ENCODE data around the gene EXTL1. TPM values are rescaled to one million over a fixed set of nuclear protein-coding genes. Genes with fewer than 3 reads are reported as not detected.

Gene EXTL1
- total and polyA plus RNA-seq, 2 of the 4 experiments (the other 2 are of a cell fraction), result 0.90 to 5.2 TPM

DNA sequence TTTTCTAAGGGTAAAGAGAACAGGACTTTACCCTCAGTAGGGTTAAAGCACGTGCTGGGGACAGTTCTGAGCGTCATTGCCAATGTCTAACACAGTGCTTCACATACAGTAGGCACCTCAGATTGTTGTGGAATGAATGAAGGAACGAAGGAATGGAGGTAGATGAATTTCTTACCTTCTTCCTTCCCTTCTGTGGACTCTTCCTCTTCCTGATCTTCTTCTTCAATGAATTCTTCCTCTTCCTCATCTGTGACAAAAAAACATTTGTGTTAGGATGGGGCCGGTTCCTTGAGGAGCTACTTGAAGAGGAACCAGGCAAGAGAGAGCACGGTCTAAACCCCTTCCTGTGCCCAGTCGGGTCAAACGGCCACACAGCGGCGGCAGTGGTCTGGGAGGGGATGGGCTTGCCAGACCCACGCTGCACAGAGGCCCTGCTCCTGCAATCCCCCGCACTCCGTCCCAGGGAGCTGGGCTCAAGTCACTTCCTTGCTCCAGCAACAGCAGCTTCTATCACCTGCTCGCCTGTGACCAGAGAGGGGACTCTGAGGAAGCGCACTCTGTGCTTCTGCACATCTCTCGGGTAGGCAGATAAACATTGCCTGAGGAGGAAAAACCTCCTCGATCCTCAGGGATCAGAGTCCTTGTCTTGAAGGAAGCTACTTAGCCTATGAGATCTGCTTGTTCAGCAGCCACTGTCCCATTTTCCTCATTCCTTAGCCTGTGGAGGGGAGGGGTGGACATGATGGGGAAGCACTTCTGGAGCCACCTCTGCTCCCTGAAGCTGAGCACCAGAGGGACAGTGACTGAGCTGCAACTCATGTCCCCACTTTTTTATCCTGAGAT, 32.4 kb downstream of the EXTL1 start:
- Histone ChIP-seq H3K23ac (ENCODE audit: low read depth, low read length) (no peak overlapping the region), H3K27ac (ENCODE audit: insufficient read depth, low read length) (no peak overlapping the region), H3K27me3 (ENCODE audit: control insufficient read depth, insufficient read depth, low read length) (peaks cover 74% of the 10 kb centered on the region), H3K79me1 (ENCODE audit: low read depth in 1 of 2, low read length in 2 of 2) (no peaks in the 10 kb centered on the region), H3K4me3 (ENCODE audit: insufficient read depth, low read depth, low read length) (no peak overlapping the region), H4K20me1 (ENCODE audit: insufficient read depth, low read length) (no peaks in the 10 kb centered on the region), H2BK120ac (ENCODE audit: low read depth, low read length) (no peak overlapping the region), H3K56ac (ENCODE audit: extremely low read depth, insufficient read depth, low read length) (no peak overlapping the region), H2AK5ac (ENCODE audit: low read depth, low read length) (no peak overlapping the region), H3K36me3 (ENCODE audit: control insufficient read depth, insufficient read depth, low read length) (no peaks in the 10 kb centered on the region), H3K18ac (ENCODE audit: low read depth, low read length) (no peak overlapping the region), H3K9me3 (ENCODE audit: control insufficient read depth, insufficient read depth, low read length) (no peaks in the 10 kb centered on the region; the same call in 1 of the 2 replicates), H2BK15ac (ENCODE audit: low read depth, low read length) (no peak overlapping the region), H3K4me1 (ENCODE audit: control insufficient read depth, insufficient read depth, low read length) (no peaks in the 10 kb centered on the region), H2AK9ac (replicated peaks; ENCODE audit: low read depth, low read length, poor library complexity) (no peak overlapping the region), H4K8ac (ENCODE audit: low read depth in 2 of 2, low read length in 2 of 2) (no peak overlapping the region), H3K4ac (ENCODE audit: low read depth, low read length) (no peak overlapping the region), H2BK20ac (ENCODE audit: low read depth, low read length) (no peak overlapping the region), H3K9me1 (ENCODE audit: insufficient read depth, low read length) (0 out of 2 replicates have a peak, but pooled peaks cover 3% of the 10 kb centered on the region), H2AFZ (replicated peaks; ENCODE audit: low read length, poor library complexity) (peak overlapping the region; percentile 49), H3K14ac (replicated peaks; ENCODE audit: low read depth, low read length) (no peak overlapping the region), H3K9ac (ENCODE audit: low read depth, low read length) (no peak overlapping the region), H4K91ac (ENCODE audit: insufficient read depth, low read depth, low read length) (no peak overlapping the region), H4K5ac (ENCODE audit: low read depth, low read length) (no peak overlapping the region), H2BK5ac (ENCODE audit: low read depth, low read length, poor library complexity, severe bottlenecking) (no peak overlapping the region), H3K4me2 (ENCODE audit: low read depth, low read length) (no peak overlapping the region)
- CTCF ChIA-PET, result no interaction called here
- POLR2A ChIA-PET (ENCODE audit: unreplicated experiment), result no interaction called here
- intact Hi-C loops (cut with micrococcal nuclease), result no loop called here
- BruUV-seq (replicated peaks), result no TSS peak
- in situ Hi-C loops (cut with MboI; ENCODE audit: low sequenced_read_pairs), result no loop called here
- WGBS, 2 experiments (ENCODE audit: extremely low coverage in 2 of 2, insufficient read length in 1 of 2), result 8% methylated on average over 7 of the region's 16 CpGs; no CpG with 5 or more reads in 1 of the 2 experiments
- ATAC-seq (ENCODE audit: low read depth) (no peak), DNase-seq (no peak)
- dilution Hi-C loops (cut with HindIII; ENCODE audit: low sequenced_read_pairs, unreplicated experiment), result no loop called here
- TF ChIP-seq BHLHE40 (IDR thresholded peaks at IDR 0.05; ENCODE audit: low read depth, low read length) (no peak), POLR2A (IDR thresholded peaks at IDR 0.05; ENCODE audit: low read depth, low read length) (no peak), RCOR1 (IDR thresholded peaks at IDR 0.05; ENCODE audit: insufficient replicate concordance, low read length) (no peak), FOS (IDR thresholded peaks at IDR 0.05; ENCODE audit: low read depth, low read length) (no peak), SMC3 (IDR thresholded peaks at IDR 0.05; ENCODE audit: low read depth, low read length) (no peak), MAFK (IDR thresholded peaks at IDR 0.05; ENCODE audit: low read depth, low read length) (no peak), MAZ (IDR thresholded peaks at IDR 0.05; ENCODE audit: borderline replicate concordance, low read depth, low read length) (no peak), CHD1 (IDR thresholded peaks at IDR 0.05; ENCODE audit: low read depth, low read length) (no peak), NFE2L2 (IDR thresholded peaks at IDR 0.05; ENCODE audit: low read depth, low read length) (no peak), RAD21 (IDR thresholded peaks at IDR 0.05; ENCODE audit: low read length) (no peak), MXI1 (IDR thresholded peaks at IDR 0.05; ENCODE audit: borderline replicate concordance, low read depth, low read length) (no peak), CEBPB (IDR thresholded peaks at IDR 0.05; ENCODE audit: low read depth, low read length) (no peak)
- TF ChIP-seq, protein P1, sequence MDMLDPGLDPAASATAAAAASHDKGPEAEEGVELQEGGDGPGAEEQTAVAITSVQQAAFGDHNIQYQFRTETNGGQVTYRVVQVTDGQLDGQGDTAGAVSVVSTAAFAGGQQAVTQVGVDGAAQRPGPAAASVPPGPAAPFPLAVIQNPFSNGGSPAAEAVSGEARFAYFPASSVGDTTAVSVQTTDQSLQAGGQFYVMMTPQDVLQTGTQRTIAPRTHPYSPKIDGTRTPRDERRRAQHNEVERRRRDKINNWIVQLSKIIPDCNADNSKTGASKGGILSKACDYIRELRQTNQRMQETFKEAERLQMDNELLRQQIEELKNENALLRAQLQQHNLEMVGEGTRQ (IDR thresholded peaks at IDR 0.05; ENCODE audit: low read depth, low read length), result no peak
- TF ChIP-seq, protein P2, sequence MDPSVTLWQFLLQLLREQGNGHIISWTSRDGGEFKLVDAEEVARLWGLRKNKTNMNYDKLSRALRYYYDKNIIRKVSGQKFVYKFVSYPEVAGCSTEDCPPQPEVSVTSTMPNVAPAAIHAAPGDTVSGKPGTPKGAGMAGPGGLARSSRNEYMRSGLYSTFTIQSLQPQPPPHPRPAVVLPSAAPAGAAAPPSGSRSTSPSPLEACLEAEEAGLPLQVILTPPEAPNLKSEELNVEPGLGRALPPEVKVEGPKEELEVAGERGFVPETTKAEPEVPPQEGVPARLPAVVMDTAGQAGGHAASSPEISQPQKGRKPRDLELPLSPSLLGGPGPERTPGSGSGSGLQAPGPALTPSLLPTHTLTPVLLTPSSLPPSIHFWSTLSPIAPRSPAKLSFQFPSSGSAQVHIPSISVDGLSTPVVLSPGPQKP (IDR thresholded peaks at IDR 0.05; ENCODE audit: borderline replicate concordance, low read depth, low read length), result no peak
- TF ChIP-seq, protein P3, sequence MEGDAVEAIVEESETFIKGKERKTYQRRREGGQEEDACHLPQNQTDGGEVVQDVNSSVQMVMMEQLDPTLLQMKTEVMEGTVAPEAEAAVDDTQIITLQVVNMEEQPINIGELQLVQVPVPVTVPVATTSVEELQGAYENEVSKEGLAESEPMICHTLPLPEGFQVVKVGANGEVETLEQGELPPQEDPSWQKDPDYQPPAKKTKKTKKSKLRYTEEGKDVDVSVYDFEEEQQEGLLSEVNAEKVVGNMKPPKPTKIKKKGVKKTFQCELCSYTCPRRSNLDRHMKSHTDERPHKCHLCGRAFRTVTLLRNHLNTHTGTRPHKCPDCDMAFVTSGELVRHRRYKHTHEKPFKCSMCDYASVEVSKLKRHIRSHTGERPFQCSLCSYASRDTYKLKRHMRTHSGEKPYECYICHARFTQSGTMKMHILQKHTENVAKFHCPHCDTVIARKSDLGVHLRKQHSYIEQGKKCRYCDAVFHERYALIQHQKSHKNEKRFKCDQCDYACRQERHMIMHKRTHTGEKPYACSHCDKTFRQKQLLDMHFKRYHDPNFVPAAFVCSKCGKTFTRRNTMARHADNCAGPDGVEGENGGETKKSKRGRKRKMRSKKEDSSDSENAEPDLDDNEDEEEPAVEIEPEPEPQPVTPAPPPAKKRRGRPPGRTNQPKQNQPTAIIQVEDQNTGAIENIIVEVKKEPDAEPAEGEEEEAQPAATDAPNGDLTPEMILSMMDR (conservative IDR thresholded peaks at IDR 0.05; ENCODE audit: low read depth, low read length), result no peak

All from IMR-90 (cell line).